ENCODE data around the gene SLC12A5.

SLC12A5 gene

DNA sequence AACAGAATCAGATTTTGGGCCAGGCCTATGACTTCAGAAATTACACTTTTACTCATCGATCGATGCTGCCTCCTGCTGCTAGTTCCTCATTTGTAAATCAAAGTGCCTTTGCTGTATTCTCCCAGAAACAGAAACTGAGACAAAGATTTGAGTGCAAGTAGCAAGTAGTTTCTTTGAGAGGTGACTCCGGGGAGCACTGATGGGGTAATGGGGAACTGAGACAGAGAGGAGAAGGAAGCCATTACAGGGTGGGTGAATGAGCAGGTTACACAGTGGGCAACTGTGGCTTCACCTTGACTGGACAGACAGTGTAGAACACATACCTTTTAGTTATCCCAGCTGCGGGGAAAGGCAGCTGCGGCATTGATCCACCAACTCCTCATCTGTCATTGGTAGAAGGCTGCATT, 79.4 kb downstream of the SLC12A5 start:
- TF ChIP-seq, protein P1, sequence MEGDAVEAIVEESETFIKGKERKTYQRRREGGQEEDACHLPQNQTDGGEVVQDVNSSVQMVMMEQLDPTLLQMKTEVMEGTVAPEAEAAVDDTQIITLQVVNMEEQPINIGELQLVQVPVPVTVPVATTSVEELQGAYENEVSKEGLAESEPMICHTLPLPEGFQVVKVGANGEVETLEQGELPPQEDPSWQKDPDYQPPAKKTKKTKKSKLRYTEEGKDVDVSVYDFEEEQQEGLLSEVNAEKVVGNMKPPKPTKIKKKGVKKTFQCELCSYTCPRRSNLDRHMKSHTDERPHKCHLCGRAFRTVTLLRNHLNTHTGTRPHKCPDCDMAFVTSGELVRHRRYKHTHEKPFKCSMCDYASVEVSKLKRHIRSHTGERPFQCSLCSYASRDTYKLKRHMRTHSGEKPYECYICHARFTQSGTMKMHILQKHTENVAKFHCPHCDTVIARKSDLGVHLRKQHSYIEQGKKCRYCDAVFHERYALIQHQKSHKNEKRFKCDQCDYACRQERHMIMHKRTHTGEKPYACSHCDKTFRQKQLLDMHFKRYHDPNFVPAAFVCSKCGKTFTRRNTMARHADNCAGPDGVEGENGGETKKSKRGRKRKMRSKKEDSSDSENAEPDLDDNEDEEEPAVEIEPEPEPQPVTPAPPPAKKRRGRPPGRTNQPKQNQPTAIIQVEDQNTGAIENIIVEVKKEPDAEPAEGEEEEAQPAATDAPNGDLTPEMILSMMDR (IDR thresholded peaks at IDR 0.05; ENCODE audit: insufficient read depth, missing control alignments), result no peak
- DNase-seq (ENCODE audit: insufficient read length, low spot score) (no peak), FAIRE-seq (no peak)

DNA sequence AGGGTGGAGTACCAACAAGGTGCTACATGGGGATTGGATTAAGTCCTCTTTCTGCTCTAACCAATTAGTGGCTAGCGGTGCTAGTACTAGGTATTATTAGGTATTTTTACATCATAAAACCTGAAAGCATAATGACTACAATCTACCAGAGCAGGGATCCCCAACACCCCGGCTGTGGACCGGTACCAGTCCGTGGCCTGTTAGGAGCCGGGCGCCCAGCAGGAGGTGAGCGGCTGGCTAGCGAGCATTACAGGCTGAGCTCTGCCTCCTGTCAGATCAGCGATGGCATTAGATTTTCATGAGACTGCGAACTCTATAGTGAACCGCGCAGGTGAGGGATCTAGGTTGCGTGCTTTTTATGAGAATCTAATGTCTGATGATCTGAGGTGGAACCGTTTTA, 80.0 kb downstream of the SLC12A5 start:
- FAIRE-seq, result no peak
- no peak for DNase-seq (ENCODE audit: insufficient read length, low spot score)
- TF ChIP-seq, protein P1 (IDR thresholded peaks at IDR 0.05; ENCODE audit: insufficient read depth, missing control alignments), result no peak

Measured in D721Med (cell line).